T-helper 17 cell (primary cell): ENCODE data around the gene IL22. TPM values are rescaled to one million over a fixed set of nuclear protein-coding genes. Genes with fewer than 3 reads are reported as not detected.
A peak's percentile ranks its signal among the peaks of the same experiment; 100 is the strongest.
"Not testable (repeated sequence)": the region's sequence is repeated elsewhere in the genome, so short reads cannot be mapped to it uniquely, and the experiment has no call there.

ENCODE experiments used
- ATAC-seq: fragments of 150-1000 bp; cut with Tn5 transposase; 2 replicates; pipeline ENCODE4 v1.10.0; 2021; ENCODE audit warnings: mild to moderate bottlenecking, moderate library complexity
- DNase-seq, 3 donors: peaks; one replicate each; pipeline versions ENCODE4 v3.0.0 to v3.0.0-alpha.2; 2020 to 2021
- H3K9me3 ChIP-seq: one replicate; pipeline ENCODE4 v1.7.0; 2013; ENCODE audit warnings: low read length, mild to moderate bottlenecking; ENCODE audit not compliant: control insufficient read depth, poor library complexity, severe bottlenecking
- H3K27ac Mint-ChIP-seq: one replicate; pipeline ENCODE4 v1.8.0; 2022; ENCODE audit warnings: mild to moderate bottlenecking, moderate library complexity, mixed read lengths
- H3K27me3 Mint-ChIP-seq: one replicate; pipeline ENCODE4 v1.8.0; 2022; ENCODE audit warnings: mixed read lengths
- H3K36me3 Mint-ChIP-seq: one replicate; pipeline ENCODE4 v1.8.0; 2022; ENCODE audit warnings: low read depth, mixed read lengths
- H3K4me1 Mint-ChIP-seq: one replicate; pipeline ENCODE4 v1.8.0; 2022; ENCODE audit warnings: mild to moderate bottlenecking, mixed read lengths
- H3K4me3 Mint-ChIP-seq: one replicate; pipeline ENCODE4 v1.8.0; 2022; ENCODE audit warnings: mild to moderate bottlenecking, moderate library complexity, mixed read lengths
- total RNA-seq, 4 donors: library from RNA in 2 of 4; stranded (reverse) in 2 of 4; gene quantifications; one replicate each; pipeline ENCODE4 v1.2.3 and lab custom pipeline; 2022 to 2026

IL22 gene
- total RNA-seq, 2 donors from 2014 or later: 0.50 to 5.6 TPM

DNA sequence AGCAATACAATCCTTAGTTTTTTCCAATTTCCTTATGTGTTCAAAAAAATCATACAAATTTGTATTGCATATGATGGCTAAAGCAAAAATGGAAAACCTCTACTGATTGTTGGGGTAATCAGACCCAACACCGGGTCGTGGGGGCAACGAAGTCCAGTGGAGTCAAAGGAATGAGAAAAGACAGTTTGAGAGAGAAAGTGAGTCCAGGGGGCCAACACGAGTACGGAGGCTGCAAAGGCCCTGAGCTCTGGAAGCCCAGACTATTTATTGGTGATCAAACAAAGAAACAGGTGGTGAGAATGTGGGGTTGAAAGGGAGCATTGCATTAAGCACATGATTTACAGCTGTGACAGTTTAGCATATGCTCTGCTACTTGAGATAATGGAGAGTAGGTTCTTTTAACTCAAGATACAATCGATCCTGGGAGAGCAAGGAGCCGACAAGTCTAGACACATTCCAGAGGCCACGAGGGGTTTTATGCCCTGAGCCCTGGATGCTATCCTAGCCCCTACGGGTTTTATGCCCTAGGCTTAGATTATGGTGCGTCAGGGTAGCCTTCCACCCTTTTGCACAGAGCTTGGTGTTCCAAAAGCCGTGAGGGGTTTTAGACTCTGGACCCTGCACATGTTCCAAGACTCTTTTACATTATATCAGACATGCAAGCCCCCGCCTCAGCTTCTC, 44.2 kb downstream of the IL22 start:
- not testable (repeated sequence) for H3K36me3 Mint-ChIP-seq

GRCh38 chr12:68207276-68207675, 46.1 kb downstream of the IL22 start:
- Mint-ChIP-seq H3K27me3 (peaks cover 4% of the 10 kb centered on the region), H3K4me3 (no peak overlapping the region), H3K27ac (no peak overlapping the region), H3K4me1 (peaks cover 12% of the 10 kb centered on the region), H3K36me3 (no peaks in the 10 kb centered on the region)
- DNase-seq: no peak
- no peaks in the 10 kb centered on the region for H3K9me3 ChIP-seq
- no peak for ATAC-seq

More for the DNA sequence above, 44.2 kb downstream of the IL22 start:
- H3K9me3 ChIP-seq, H3K4me3 Mint-ChIP-seq, H3K4me1 Mint-ChIP-seq, H3K27ac Mint-ChIP-seq, ATAC-seq, H3K27me3 Mint-ChIP-seq, DNase-seq: not testable (repeated sequence)

- DNase-seq (no peak), ATAC-seq (no peak)
- Mint-ChIP-seq H3K27ac (no peak overlapping the region), H3K36me3 (no peaks in the 10 kb centered on the region), H3K4me3 (no peak overlapping the region), H3K27me3 (peaks cover 4% of the 10 kb centered on the region), H3K4me1 (peaks cover 12% of the 10 kb centered on the region)
- H3K9me3 ChIP-seq: no peaks in the 10 kb centered on the region
Observed at GRCh38 chr12:68206446-68206845, 47.0 kb downstream of the IL22 start.

DNA sequence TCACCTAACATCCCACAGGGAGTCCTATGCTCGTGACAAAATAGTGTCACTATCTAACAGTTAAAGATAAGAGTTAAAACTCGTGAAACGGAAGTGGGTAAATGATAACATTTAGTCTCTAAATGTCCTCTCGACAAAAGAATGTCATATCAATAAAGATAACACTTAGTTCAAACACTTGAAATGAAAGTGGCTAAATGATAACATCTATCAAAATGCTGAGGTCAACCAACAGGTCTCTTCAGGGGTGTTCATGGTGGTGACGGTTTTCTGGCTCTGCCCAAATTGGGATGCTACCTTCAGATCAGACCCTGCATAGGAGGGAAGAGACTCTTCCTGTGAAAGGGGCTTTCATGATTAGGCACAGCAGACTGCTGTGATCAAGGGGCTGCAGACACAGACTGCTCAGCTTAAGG, 49.9 kb downstream of the IL22 start:
- peaks cover 6% of the 10 kb centered on the region for H3K27me3 Mint-ChIP-seq
- H3K27ac Mint-ChIP-seq: peak overlapping the region; percentile 45
- peaks cover 21% of the 10 kb centered on the region for H3K4me1 Mint-ChIP-seq
- no peaks in the 10 kb centered on the region for H3K36me3 Mint-ChIP-seq
- H3K9me3 ChIP-seq: no peaks in the 10 kb centered on the region
- H3K4me3 Mint-ChIP-seq: peak overlapping the region; percentile 41
- no peak for DNase-seq
- peak; percentile 78 for ATAC-seq

DNA sequence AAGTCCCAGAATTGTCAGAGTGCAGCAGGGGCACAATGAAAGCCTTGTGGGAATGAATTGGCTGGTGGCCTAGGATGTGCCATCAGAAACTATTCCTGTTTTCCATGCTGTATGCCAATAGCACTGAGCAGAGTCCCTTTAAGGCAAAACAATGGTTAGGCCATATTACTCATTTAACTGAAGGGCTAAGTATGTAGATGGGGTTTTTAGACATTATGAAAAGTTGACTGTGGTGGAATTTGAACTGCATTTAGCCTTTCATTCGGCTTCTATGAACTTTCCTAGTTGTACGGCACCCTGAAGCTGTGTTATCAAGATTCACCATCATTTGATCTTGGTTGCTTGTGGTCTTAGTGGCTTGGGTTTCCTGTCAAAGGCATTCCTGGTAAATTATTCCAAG, 52.5 kb downstream of the IL22 start:
- DNase-seq (no peak), ATAC-seq (no peak)
- H3K9me3 ChIP-seq: no peaks in the 10 kb centered on the region
- Mint-ChIP-seq H3K4me1 (peaks cover 22% of the 10 kb centered on the region), H3K27me3 (peaks cover 7% of the 10 kb centered on the region), H3K4me3 (no peak overlapping the region), H3K27ac (no peak overlapping the region), H3K36me3 (no peaks in the 10 kb centered on the region)

GRCh38 chr12:68199127-68199526, 54.3 kb downstream of the IL22 start:
- Mint-ChIP-seq H3K4me1 (peaks cover 22% of the 10 kb centered on the region), H3K36me3 (no peaks in the 10 kb centered on the region), H3K27ac (no peak overlapping the region), H3K4me3 (no peak overlapping the region), H3K27me3 (peaks cover 7% of the 10 kb centered on the region)
- no peak for DNase-seq
- no peak for ATAC-seq
- H3K9me3 ChIP-seq: no peaks in the 10 kb centered on the region

- Mint-ChIP-seq H3K4me3 (peak overlapping the region; percentile 36), H3K4me1 (peaks cover 22% of the 10 kb centered on the region), H3K27me3 (peaks cover 7% of the 10 kb centered on the region), H3K36me3 (no peaks in the 10 kb centered on the region), H3K27ac (no peak overlapping the region)
- no peak for DNase-seq
- no peaks in the 10 kb centered on the region for H3K9me3 ChIP-seq
- no peak for ATAC-seq
Observed at GRCh38 chr12:68198507-68199086, 54.8 kb downstream of the IL22 start.

Other genes starting within 250 kb of the IL22 start
- 1 to 10 TPM in 1 of 2 donors, under 1 TPM in 1; 0.99 to 1.2 TPM for gene IFNG, start 93.9 kb downstream of the IL22 start, total RNA-seq
- under 1 TPM in 1 of 2 donors, not detected in 1; 0.52 TPM for gene IL26, start 27.8 kb downstream of the IL22 start, total RNA-seq
- gene MDM1, start 78.8 kb upstream of the IL22 start, total RNA-seq: 10 to 100 TPM; 16.3 to 18.7 TPM